Stimulated activated CD8-positive, alpha-beta memory T cell treated with anti-CD3 and anti-CD28 coated beads, Interleukin-4, amount 100 ng/mL, for 24 hours (primary cell): ENCODE data around the gene ANXA11.

Source experiments
- DNase-seq: peaks from one replicate; pipeline ENCODE4 v3.0.0-alpha.2; 2020; ENCODE audit warnings: low read depth

ANXA11 gene

GRCh38 chr10:80187465-80188409 is 17.6 kb downstream of the ANXA11 start:
- no peak for DNase-seq

- no peak for DNase-seq
These were observed 18.3 kb downstream of the ANXA11 start for GRCh38 chr10:80187060-80187459.

GRCh38 chr10:80186364-80187012 is 18.8 kb downstream of the ANXA11 start:
- DNase-seq: no peak

GRCh38 chr10:80185578-80186299 is 19.6 kb downstream of the ANXA11 start:
- DNase-seq: no peak

GRCh38 chr10:80184291-80184690 is 21.0 kb downstream of the ANXA11 start:
- DNase-seq: no peak

- no peak for DNase-seq
These were observed 21.9 kb downstream of the ANXA11 start for GRCh38 chr10:80183436-80183835.

GRCh38 chr10:80182986-80183385 is 22.4 kb downstream of the ANXA11 start:
- no peak for DNase-seq

- DNase-seq: no peak
These were observed 27.3 kb downstream of the ANXA11 start for GRCh38 chr10:80177781-80178636.

GRCh38 chr10:80176526-80176925 is 28.8 kb downstream of the ANXA11 start:
- DNase-seq: no peak

- no peak for DNase-seq
These were observed 30.5 kb downstream of the ANXA11 start for GRCh38 chr10:80174641-80175395.

GRCh38 chr10:80173466-80173865 is 31.9 kb downstream of the ANXA11 start:
- no peak for DNase-seq

- no peak for DNase-seq
These were observed 32.4 kb downstream of the ANXA11 start for GRCh38 chr10:80172896-80173295.

- no peak for DNase-seq
These were observed 34.1 kb downstream of the ANXA11 start for GRCh38 chr10:80171248-80171660.

GRCh38 chr10:80170641-80171040 is 34.7 kb downstream of the ANXA11 start:
- DNase-seq: no peak

GRCh38 chr10:80170026-80170425 is 35.3 kb downstream of the ANXA11 start:
- DNase-seq: no peak

- DNase-seq: no peak
These were observed 36.5 kb downstream of the ANXA11 start for GRCh38 chr10:80168679-80169380.

GRCh38 chr10:80168162-80168511 is 37.2 kb downstream of the ANXA11 start:
- no peak for DNase-seq

GRCh38 chr10:80167471-80168161 is 37.7 kb downstream of the ANXA11 start:
- DNase-seq: no peak

- no peak for DNase-seq
These were observed 38.5 kb downstream of the ANXA11 start for GRCh38 chr10:80166581-80167470.
